8988T (cell line): Measurements from ENCODE around the gene KCNJ12.
"Not testable (repeated sequence)": the region's sequence is repeated elsewhere in the genome, so short reads cannot be mapped to it uniquely, and the experiment has no call there.

Source experiments
- DNase-seq: peaks from one replicate; pipeline ENCODE4 v3.0.0; 2011

Gene KCNJ12

GRCh38 chr17:21350495-21350894 lies 25.7 kb upstream of the KCNJ12 start:
- not testable (repeated sequence) for DNase-seq

DNA sequence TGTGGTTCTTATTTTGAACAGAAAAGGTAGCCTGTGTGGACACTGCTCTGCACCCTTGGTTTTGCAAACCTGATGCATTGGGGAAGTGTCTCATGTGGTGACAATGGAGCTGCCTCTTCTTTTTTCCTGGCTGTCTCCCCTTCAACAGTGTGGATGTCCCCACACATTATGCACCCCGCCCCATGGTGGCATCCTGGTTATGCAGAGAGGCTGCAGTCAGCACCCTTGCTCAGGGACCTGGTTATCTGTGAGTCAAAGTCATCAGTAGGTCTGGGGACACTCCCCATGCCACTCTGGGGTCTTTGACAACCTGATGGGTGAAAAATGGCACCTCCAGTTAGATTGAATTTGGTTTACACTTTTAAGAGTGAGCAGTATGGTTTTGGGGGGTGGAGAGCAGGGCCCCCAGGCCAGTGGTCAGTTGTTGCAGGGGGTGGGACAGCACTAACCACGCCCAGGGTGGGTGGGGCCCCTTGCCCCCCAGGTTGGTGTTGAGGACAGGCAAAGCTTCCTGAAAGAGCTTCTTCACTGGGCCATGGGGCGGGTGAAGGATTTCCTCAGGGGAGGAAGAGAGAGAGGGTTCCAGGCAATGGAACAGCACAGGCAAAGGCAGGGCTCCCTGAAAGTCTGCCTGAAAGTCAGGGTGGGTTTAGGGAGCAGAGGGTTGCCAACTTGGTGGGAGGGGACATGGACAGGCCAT lies 24.6 kb upstream of the KCNJ12 start:
- DNase-seq: no peak

DNA sequence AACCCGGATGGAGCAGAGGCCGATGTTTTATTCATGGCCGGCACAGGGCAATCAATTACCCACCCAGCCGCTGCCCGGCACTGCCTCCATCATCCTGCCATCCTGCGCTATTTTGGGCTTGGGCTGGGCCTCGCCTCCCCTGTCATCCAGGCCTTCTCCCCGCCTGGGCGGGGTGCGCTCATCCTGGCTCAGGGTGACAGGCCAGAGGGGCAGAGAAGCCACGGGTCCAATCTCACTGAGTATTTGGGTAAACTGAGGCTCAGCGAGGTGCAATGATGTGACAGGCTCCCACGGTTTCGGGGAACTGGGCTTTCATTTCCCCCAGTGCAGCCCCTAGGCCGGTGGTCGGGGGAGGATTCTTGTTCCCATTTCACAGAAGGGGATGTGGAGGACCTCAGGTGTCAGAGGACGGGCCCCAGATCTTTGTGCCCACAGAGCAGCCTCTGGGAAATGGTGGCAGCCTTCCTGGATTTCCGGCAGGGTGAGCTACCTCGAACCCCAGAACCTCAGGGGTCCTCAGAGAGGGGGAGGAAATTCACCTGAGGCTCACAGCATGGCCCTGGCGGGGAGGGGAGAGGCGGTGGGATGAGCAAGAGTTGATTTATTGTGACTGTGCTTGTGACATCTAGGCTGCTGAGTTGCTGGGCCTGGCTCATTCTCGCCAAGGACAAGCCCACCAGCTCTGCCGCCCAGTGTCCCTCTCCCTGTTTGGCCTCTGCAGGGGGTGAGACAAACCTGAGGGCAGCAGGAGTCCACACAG lies 23.8 kb upstream of the KCNJ12 start:
- no peak for DNase-seq

GRCh38 chr17:21352981-21353265 lies 23.2 kb upstream of the KCNJ12 start:
- no peak for DNase-seq

GRCh38 chr17:21353326-21354010 lies 22.7 kb upstream of the KCNJ12 start:
- no peak for DNase-seq

- DNase-seq: no peak
Observed at GRCh38 chr17:21354796-21355385, 21.3 kb upstream of the KCNJ12 start.

- no peak for DNase-seq
Observed at GRCh38 chr17:21355586-21355985, 20.6 kb upstream of the KCNJ12 start.

GRCh38 chr17:21356537-21357127 lies 19.5 kb upstream of the KCNJ12 start:
- no peak for DNase-seq

GRCh38 chr17:21357281-21357680 lies 18.9 kb upstream of the KCNJ12 start:
- no peak for DNase-seq

GRCh38 chr17:21357696-21358656 lies 18.2 kb upstream of the KCNJ12 start:
- no peak for DNase-seq

DNA sequence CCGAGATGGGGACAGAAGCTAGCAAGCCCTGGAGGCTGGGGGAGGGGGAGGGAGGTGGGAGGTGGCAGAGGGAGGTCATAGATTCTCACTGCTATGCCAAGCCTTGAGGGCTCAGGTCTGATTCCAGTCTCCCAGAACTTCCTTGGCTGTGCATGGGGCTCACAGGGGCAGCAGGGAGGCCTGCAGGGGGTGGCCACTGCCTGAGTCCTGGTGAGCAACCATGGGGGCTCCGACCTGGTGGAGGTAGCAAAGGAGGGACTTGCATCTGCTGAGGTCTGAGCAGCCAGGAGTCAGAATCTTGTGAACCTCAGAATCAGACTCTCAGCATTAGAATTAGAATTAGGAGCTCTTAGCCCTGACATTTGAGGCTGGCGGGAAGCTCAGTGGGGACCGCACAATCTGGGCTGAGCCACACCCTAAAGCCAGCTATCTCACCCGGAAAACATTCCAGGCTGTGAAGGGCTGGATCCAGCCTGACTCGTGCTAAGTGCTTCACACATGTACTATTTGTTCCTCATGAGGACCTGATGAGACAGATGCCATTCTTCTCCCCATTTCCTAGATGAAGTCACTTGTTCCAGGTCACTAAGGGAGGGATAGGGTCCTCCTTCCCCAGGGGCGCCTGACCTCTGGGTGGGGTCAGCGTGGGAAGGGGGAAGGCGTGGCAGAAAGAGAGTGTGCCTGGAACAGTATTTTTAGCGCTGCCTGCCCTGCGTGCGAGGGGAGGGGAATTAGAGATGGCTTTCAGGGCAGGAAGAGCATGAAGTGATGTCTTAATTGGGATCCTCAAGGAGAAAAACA lies 17.3 kb upstream of the KCNJ12 start:
- no peak for DNase-seq

DNA sequence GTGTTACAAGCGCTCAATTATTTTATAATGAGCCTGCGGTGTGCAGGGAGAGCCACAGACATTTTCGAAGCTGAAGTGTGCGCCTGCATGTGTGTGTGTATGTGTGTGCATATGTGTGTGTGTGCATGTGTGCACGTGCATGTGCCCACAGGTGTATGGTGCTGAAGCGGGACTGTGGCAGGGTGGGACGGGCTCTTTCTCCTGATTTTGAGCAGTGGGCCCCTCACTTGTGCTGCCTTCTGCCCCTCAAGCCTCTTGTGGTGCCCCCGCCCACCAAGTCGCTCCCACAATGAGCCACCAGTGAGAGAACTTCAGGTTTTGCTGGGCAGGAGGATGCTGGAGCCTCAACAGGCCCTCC lies 16.7 kb upstream of the KCNJ12 start:
- no peak for DNase-seq

- no peak for DNase-seq
Observed at GRCh38 chr17:21360048-21360447, 16.1 kb upstream of the KCNJ12 start.

DNA sequence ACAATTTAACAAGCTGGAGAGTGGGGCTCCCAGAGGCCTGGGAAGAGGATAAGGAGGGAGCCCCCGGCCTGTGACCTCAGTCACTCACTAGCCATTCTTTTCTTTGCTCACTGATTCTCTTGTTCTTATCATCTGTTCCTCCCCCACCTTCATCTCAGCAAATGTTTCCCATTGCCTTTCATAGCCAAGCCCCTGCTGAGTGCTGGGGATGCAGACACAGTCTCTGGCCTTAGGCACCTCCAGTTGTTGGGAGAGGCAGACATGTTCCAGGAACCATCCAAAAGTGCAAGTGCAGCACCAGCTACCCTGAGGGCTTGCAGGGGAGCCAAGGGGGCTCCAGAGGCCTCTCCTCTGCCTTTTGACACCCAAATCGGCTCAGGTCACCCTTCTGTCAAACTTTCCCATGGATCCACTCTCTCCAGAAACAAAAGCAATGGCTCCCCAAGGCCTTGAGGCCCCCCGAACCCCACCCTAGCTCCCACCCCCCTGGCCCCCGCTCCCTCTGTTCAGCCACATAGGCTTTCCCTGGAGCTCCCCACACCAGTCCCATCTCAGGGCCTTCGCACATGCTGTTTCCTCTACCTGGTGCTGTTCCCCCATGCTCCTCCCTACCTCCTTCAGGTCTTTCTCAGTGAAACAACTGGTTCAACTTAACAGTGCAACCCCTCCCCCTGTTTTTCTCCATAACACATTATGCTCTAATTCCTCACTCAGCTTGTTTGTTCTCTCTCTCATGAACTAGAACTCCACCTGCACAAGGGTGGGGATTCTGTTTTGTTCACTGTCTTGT lies 14.9 kb upstream of the KCNJ12 start:
- no peak for DNase-seq

- no peak for DNase-seq
Observed at GRCh38 chr17:21362331-21362931, 13.7 kb upstream of the KCNJ12 start.

- no peak for DNase-seq
Observed at GRCh38 chr17:21363776-21364642, 12.1 kb upstream of the KCNJ12 start.

DNA sequence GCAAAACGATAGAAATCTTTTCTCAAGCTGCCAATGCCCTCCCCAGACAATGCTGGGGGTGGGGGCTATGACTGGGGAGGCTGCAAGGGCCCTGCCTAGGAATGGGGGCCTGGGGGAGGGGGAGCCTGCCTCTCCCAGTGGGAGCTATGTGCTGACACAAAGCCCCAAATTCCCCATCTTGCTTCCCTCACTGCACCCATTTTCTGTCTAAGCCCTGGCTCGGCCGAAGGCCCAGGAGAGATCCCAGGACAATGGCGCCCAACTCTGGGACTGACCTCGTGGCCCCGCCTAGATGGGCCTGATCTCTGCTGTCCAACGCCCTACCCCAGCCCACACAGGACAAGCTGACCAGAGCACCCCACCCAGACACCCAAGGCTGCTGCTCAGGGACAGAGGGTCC lies 11.1 kb upstream of the KCNJ12 start:
- DNase-seq: no peak

DNA sequence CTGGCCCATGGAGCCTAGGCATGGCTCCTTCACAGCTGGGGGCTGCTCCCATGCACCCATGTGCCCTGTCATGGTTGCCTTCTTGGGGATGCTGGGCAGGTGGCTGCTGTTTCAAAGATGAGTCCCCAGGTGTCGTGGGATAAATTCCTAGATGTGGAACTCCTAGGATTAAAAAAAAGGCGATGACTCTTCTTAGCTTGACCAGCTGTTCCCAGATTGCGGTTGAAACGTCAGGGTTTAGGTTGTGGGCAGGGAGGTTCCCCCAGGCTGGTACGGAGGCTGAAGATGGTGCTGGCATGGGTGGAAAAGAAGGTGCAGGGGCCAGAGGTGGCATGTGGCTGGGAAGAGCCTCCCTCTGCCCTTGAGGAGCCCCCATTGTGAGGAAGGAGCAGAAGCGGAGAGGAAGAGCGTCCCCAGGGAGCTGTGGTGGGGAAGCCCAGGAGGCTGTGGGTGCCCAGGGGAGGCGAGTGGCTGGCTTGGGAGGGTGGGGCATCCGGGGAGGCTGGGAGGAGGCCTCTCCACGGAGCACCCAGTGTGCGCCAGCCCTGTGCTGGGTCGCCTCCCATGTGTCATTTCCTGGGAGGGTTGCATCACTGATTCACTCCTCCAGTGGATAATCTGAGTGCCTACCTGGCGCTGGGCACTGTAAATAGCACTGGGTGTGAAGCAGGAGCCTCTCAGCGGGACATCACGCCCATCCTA lies 7.5 kb upstream of the KCNJ12 start:
- DNase-seq: no peak
